ENCODE measurements around the gene PCGF3.

- TF ChIP-seq CTCF (IDR thresholded peaks at IDR 0.05) (no peak), ZFX (IDR thresholded peaks at IDR 0.05; ENCODE audit: borderline replicate concordance) (no peak)
Measured at GRCh38 chr4:688854-689681, 16.6 kb upstream of the PCGF3 start, which contains the start of gene SLC49A3.

Measured in 22Rv1 (cell line).